ENCODE measurements around the gene RHCE.
"Not testable (repeated sequence)": the region's sequence is repeated elsewhere in the genome, so short reads cannot be mapped to it uniquely, and the experiment has no call there.

RHCE gene

DNA sequence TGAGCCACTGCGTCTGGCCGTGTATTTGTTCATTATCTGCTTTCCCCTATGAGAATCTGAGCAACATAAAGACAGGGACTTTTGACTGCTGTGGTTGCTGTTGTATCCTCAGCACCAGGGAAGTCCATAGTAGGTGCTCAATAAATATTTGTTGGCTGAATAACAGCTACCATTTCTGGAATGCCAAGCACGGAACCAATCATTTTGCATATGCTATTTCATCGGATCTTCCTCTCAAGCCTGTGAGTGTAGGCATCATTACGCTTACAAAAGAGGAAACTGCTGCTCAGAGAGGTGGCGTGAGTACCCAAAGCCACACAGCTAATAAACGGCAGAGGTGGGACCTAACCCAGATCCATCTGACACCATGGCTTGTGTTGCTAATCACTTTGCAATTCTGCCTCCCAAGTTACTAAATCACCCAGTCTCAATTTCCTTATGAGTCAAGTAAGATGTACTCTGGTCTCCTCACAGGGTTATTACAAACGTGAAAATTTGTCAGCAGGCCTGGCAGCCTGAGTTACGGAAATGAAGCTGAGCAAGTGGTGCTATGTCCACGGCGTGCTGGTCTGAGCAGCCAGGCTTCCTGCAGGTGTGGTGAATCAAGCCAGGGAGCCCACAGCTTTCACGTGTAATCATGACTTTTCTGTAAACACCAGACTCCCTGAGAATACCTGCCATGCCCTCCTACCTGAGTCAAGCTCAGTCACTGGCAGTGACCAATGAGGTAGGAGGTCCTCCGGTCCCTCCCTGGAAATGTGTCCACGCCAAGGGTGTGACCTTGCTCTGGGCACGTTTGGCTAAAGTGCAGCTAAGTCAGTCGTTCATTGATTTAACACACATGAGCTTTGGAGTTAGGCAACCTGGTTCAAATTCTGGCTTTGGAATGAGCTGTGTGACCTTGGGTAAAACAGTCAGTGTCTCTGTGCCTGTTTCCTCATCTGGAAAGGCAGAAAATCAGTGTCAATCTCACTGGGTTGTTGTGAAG lies 4.8 kb upstream of the RHCE start:
- TF ChIP-seq ZFX (IDR thresholded peaks at IDR 0.05; ENCODE audit: borderline replicate concordance) = no peak
- no peak for TF ChIP-seq CTCF (IDR thresholded peaks at IDR 0.05)
- no peak overlapping the region for H3K27ac ChIP-seq

GRCh38 chr1:25423206-25423605 lies 2.6 kb upstream of the RHCE start:
- H3K27ac ChIP-seq = not testable (repeated sequence)

DNA sequence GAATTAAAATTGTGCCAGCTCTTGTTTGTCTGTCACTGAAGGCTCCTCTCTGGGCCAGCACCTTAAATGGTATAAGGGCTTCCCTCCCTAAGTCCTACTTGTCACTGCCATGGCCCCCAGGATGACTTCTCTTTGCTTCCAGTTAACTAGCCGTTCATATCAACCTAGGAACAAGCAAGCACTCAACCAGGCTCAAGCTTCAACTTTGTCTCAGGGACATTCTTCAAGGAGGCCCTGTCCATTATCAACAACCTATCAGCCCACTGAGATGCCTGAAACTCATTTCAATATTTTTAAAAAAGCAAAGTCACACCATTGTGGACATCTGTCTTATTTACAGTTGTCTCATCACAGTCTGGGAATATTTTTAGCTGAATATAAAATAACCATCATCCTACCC lies 1.3 kb downstream of the RHCE start:
- H3K27ac ChIP-seq = not testable (repeated sequence)

GRCh38 chr1:25417280-25417679 lies 3.3 kb downstream of the RHCE start:
- not testable (repeated sequence) for H3K27ac ChIP-seq

- H3K27ac ChIP-seq = not testable (repeated sequence)
Measured at GRCh38 chr1:25414578-25414977, 6.0 kb downstream of the RHCE start.

GRCh38 chr1:25414157-25414556 lies 6.5 kb downstream of the RHCE start:
- not testable (repeated sequence) for H3K27ac ChIP-seq

DNA sequence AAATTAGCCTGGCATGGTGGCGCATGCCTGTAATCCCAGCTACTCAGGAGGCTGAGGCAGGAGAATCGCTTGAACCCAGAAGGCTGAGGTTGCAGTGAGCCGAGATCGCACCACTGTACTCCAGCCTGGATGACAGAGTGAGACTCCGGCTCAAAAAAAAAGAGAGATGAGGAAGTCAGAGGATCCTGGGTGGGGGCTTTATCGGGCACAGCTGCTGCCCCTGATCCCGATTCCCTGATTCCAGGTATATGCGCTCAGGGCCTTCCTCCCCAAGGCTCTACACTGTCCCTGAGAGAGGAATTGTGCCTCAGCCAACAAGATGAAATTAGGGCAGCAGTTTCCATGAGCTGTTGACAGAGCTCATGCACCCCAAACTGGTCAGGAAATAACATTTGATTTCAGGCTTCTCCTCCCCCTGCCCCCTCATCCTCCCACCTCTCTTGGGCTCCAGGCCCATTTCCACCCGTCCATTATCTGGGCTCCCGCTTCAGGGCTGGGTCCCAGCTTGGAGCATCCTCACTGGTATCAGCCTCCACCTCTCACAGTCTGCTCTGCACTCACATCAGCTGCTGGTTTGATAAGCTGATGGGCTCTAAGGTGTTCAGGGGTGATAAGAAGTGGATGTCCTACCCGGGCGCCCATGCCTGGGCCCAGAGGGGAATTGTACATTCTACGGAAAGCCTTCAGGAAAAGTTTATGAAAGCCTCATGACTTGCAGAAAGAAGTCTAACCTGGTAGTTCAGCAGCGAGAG lies 7.6 kb downstream of the RHCE start:
- not testable (repeated sequence) for H3K27ac ChIP-seq

GRCh38 chr1:25409641-25410427 lies 10.8 kb downstream of the RHCE start:
- not testable (repeated sequence) for H3K27ac ChIP-seq

DNA sequence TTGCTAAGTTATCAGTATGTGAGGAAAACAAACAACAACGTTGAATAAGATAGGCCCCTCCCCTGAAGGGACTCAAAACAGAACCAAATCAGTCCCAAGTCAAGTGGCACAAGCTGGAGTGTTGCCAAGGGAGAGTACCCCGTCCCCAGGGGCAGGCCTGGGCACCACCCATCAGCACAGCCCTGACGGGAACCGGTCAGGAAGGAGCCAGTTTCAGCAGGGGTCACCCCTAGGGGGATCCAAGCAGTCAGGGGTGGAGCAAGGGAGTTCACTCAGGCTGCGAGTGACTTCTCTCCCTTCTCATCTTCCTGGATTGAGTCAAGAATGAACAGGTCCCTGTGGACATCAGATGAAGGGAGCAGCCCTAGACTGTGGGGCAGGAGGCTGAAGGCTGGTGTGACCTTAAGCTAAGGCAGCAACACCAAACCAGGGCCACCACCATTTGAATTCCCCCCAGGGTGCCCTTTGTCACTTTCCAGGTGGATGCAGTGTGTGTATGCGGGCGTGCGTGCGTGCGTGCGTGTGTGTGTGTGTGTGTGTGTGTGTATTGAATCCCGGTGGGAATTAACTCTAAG lies 14.8 kb downstream of the RHCE start:
- not testable (repeated sequence) for H3K27ac ChIP-seq

GRCh38 chr1:25402947-25403803 lies 17.4 kb downstream of the RHCE start:
- not testable (repeated sequence) for H3K27ac ChIP-seq
- TF ChIP-seq CTCF (IDR thresholded peaks at IDR 0.05) = peak; percentile 29

- H3K27ac ChIP-seq = not testable (repeated sequence)
Measured at GRCh38 chr1:25398079-25398478, 22.5 kb downstream of the RHCE start.

- not testable (repeated sequence) for H3K27ac ChIP-seq
Measured at GRCh38 chr1:25397549-25397948, 23.1 kb downstream of the RHCE start.

Measured in 22Rv1 (cell line).